H1 (cell line): ENCODE results near the gene MPV17L2. TPM values are rescaled to one million over a fixed set of nuclear protein-coding genes. Genes with fewer than 3 reads are reported as not detected.

ENCODE experiments used
- CTCF ChIA-PET: fragments of 300-600 bp; sonication (Branson Sonifier 250); formaldehyde crosslinking; loops from one replicate; lab custom pipeline; 2021; ENCODE audit not compliant: partially characterized antibody; lab: Charles Lee
- POLR2A ChIA-PET: fragments of 300-600 bp; sonication (Branson Sonifier 250); formaldehyde crosslinking; loops from one replicate; lab custom pipeline; 2021; ENCODE audit warnings: inconsistent platforms; ENCODE audit not compliant: partially characterized antibody; lab: Charles Lee
- DNase-seq, 2 experiments: peaks; one replicate each; pipeline versions ENCODE4 v3.0.0 to v3.0.0-alpha.2; 2010 to 2022; ENCODE audit warnings: low spot score in 2 of 2, low read depth in 1 of 2, mixed read lengths in 1 of 2
- FAIRE-seq: peaks from 2 replicates; lab custom pipeline; 2011; peaks lifted over from hg19 to GRCh38; lab: Jason Lieb, UNC
- H2AFZ ChIP-seq: 2 replicates; pipeline ENCODE4 v1.8.1; 2012; ENCODE audit warnings: low read length, inconsistent platforms
- H2AK5ac ChIP-seq: 2 replicates; pipeline ENCODE4 v1.6.1; 2013; ENCODE audit warnings: low read depth, low read length
- H2BK120ac ChIP-seq: replicated peaks from 2 replicates; pipeline ENCODE3; 2013; ENCODE audit warnings: low read depth, low read length, inconsistent platforms
- H2BK12ac ChIP-seq: 2 replicates; pipeline ENCODE4 v1.6.1; 2013; ENCODE audit warnings: low read depth, low read length
- H2BK15ac ChIP-seq: 2 replicates; pipeline ENCODE4 v1.6.1; 2013; ENCODE audit warnings: low read length
- H2BK20ac ChIP-seq: 2 replicates; pipeline ENCODE4 v1.6.1; 2013; ENCODE audit warnings: low read length
- H2BK5ac ChIP-seq: 2 replicates; pipeline ENCODE4 v1.6.1; 2013; ENCODE audit warnings: low read depth, low read length
- H3K14ac ChIP-seq: 2 replicates; pipeline ENCODE4 v1.6.1; 2013; ENCODE audit warnings: inconsistent platforms; ENCODE audit not compliant: insufficient read length
- H3K18ac ChIP-seq: 2 replicates; pipeline ENCODE4 v1.6.1; 2013; ENCODE audit warnings: low read length; ENCODE audit errors: extremely low read depth
- H3K23ac ChIP-seq: 2 replicates; pipeline ENCODE4 v1.6.1; 2013; ENCODE audit warnings: inconsistent platforms; ENCODE audit not compliant: insufficient read length
- H3K23me2 ChIP-seq: 2 replicates; pipeline ENCODE4 v1.6.1; 2013; ENCODE audit warnings: low read depth, low read length
- H3K27ac ChIP-seq: 2 replicates; pipeline ENCODE4 v1.6.1; 2011; ENCODE audit warnings: low read depth, low read length, inconsistent platforms
- H3K27me3 ChIP-seq, 4 experiments: replicated peaks in 1 of 4; 1 replicate in 1 of 4; 2 replicates in 3 of 4; pipeline versions ENCODE4 v1.6.1 to v1.8.1; 2011 to 2013; ENCODE audit warnings: low read length in 3 of 4, mild to moderate bottlenecking in 3 of 4, inconsistent platforms in 2 of 4, mixed read lengths in 2 of 4, moderate library complexity in 1 of 4; ENCODE audit not compliant: control insufficient read depth in 3 of 4, insufficient read depth in 3 of 4; ENCODE audit errors: extremely low read depth in 1 of 4
- H3K36me3 ChIP-seq, 4 experiments: 2 replicates each; pipeline versions ENCODE4 v1.6.1 to v1.8.1; 2011 to 2013; ENCODE audit warnings: mild to moderate bottlenecking in 4 of 4, low read length in 3 of 4, moderate library complexity in 2 of 4, control low read depth in 1 of 4, inconsistent platforms in 1 of 4; ENCODE audit not compliant: insufficient read depth in 4 of 4, control insufficient read depth in 2 of 4
- H3K4ac ChIP-seq: replicated peaks from 2 replicates; pipeline ENCODE3; 2013; ENCODE audit warnings: low read length, low read depth, mixed read lengths, inconsistent platforms; ENCODE audit not compliant: insufficient read length
- H3K4me1 ChIP-seq, 4 experiments: replicated peaks in 1 of 4; 1 replicate in 1 of 4; 2 replicates in 3 of 4; pipeline versions ENCODE4 v1.6.1 to v1.8.1; 2011 to 2013; ENCODE audit warnings: low read length in 3 of 4, inconsistent platforms in 2 of 4, mixed read lengths in 1 of 4; ENCODE audit not compliant: insufficient read depth in 4 of 4, control insufficient read depth in 3 of 4
- H3K4me2 ChIP-seq, 2 experiments: 2 replicates each; pipeline versions ENCODE4 v1.6.1 to v1.8.1; 2011 to 2013; ENCODE audit warnings: low read depth in 2 of 2, low read length in 2 of 2, control low read depth in 1 of 2, inconsistent platforms in 1 of 2, mild to moderate bottlenecking in 1 of 2; ENCODE audit not compliant: insufficient read depth in 1 of 2
- H3K4me3 ChIP-seq, 4 experiments: fragments of 200-600, 300-600 bp in 1 of 4; sonication (generic), shearing (Covaris generic), sonication (Bioruptor Twin) in 1 of 4; 2 replicates each; pipeline versions ENCODE4 v1.5.1 to v1.8.1; 2011 to 2016; ENCODE audit warnings: low read length in 4 of 4, low read depth in 3 of 4, control low read depth in 2 of 4, inconsistent platforms in 2 of 4, mild to moderate bottlenecking in 2 of 4, mixed read lengths in 1 of 4, moderate library complexity in 1 of 4; ENCODE audit not compliant: insufficient read depth in 2 of 4; ENCODE audit errors: extremely low read depth in 1 of 4
- H3K56ac ChIP-seq: replicated peaks from 2 replicates; pipeline ENCODE3; 2013; ENCODE audit warnings: low read depth, mild to moderate bottlenecking, mixed read lengths, low read length, inconsistent platforms; ENCODE audit not compliant: insufficient read length
- H3K79me1 ChIP-seq: 2 replicates; pipeline ENCODE4 v1.6.1; 2013; ENCODE audit warnings: low read depth, low read length, control low read depth
- H3K79me2 ChIP-seq, 2 experiments: 2 replicates each; pipeline versions ENCODE4 v1.6.1 to v1.8.1; 2012 to 2013; ENCODE audit warnings: low read length in 2 of 2, mild to moderate bottlenecking in 2 of 2, inconsistent platforms in 1 of 2; ENCODE audit not compliant: insufficient read depth in 2 of 2, control insufficient read depth in 1 of 2
- H3K9ac ChIP-seq, 4 experiments: replicated peaks in 1 of 4; 1 replicate in 1 of 4; 2 replicates in 3 of 4; pipeline versions ENCODE4 v1.6.1 to v1.8.1; 2011 to 2013; ENCODE audit warnings: low read depth in 3 of 4, low read length in 3 of 4, control low read depth in 2 of 4, mild to moderate bottlenecking in 2 of 4, moderate library complexity in 2 of 4, inconsistent platforms in 1 of 4; ENCODE audit errors: extremely low read depth in 1 of 4
- H3K9me3 ChIP-seq, 2 experiments: 2 replicates each; pipeline versions ENCODE4 v1.6.1 to v1.8.1; 2012 to 2013; ENCODE audit warnings: mild to moderate bottlenecking in 2 of 2, moderate library complexity in 2 of 2, control low read depth in 1 of 2, inconsistent platforms in 1 of 2, low read depth in 1 of 2, low read length in 1 of 2, mixed read lengths in 1 of 2; ENCODE audit not compliant: insufficient read depth in 2 of 2
- H4K20me1 ChIP-seq, 2 experiments: replicated peaks in 1 of 2; 2 replicates each; pipeline versions ENCODE3 to v1.8.1; 2011 to 2013; ENCODE audit warnings: inconsistent platforms in 2 of 2, low read length in 2 of 2, mild to moderate bottlenecking in 1 of 2; ENCODE audit not compliant: insufficient read depth in 2 of 2, control insufficient read depth in 1 of 2
- H4K5ac ChIP-seq: 2 replicates; pipeline ENCODE4 v1.6.1; 2013; ENCODE audit warnings: low read length, low read depth, mixed read lengths, inconsistent platforms; ENCODE audit not compliant: insufficient read length
- H4K8ac ChIP-seq: 2 replicates; pipeline ENCODE4 v1.8.0; 2013; ENCODE audit warnings: mild to moderate bottlenecking, moderate library complexity, low read length, inconsistent platforms; ENCODE audit not compliant: insufficient read depth; ENCODE audit errors: extremely low read depth
- H4K91ac ChIP-seq: replicated peaks from 2 replicates; pipeline ENCODE3; 2013; ENCODE audit warnings: low read length, mixed read lengths, inconsistent platforms; ENCODE audit not compliant: insufficient read length
- CEBPB ChIP-seq: IDR thresholded peaks from 2 replicates; pipeline ENCODE4 v1.6.1; 2012; ENCODE audit warnings: low read depth, low read length
- EGR1 ChIP-seq: IDR thresholded peaks from 2 replicates; pipeline ENCODE4 v1.6.1; 2011; ENCODE audit warnings: low read depth, low read length, borderline replicate concordance
- HDAC6 ChIP-seq: IDR thresholded peaks from one replicate; pipeline ENCODE4 v1.7.1; 2012; ENCODE audit warnings: low read depth, mild to moderate bottlenecking, inconsistent platforms, low read length, moderate library complexity
- JUN ChIP-seq: IDR thresholded peaks from 2 replicates; pipeline ENCODE4 v1.6.1; 2011; ENCODE audit warnings: low read depth, mild to moderate bottlenecking, improper control_type of control experiment, low read length
- MAFK ChIP-seq: IDR thresholded peaks from 2 replicates; pipeline ENCODE4 v1.6.1; 2012; ENCODE audit warnings: low read depth, mild to moderate bottlenecking, improper control_type of control experiment, low read length
- MAX ChIP-seq: IDR thresholded peaks from 2 replicates; pipeline ENCODE4 v1.6.1; 2012; ENCODE audit warnings: inconsistent platforms
- PHF8 ChIP-seq: fragments of 200-600 bp; sonication (generic); conservative IDR thresholded peaks from 2 replicates; pipeline ENCODE4 v1.7.1; 2012; ENCODE audit warnings: low read depth, mild to moderate bottlenecking, inconsistent platforms, low read length, moderate library complexity
- POLR2A ChIP-seq, 2 experiments: IDR thresholded peaks; 1 replicate in 1 of 2; 2 replicates in 1 of 2; pipeline ENCODE4 v1.6.1; 2011; ENCODE audit warnings: low read depth in 2 of 2, low read length in 2 of 2, mild to moderate bottlenecking in 2 of 2; ENCODE audit errors: control extremely low read depth in 1 of 2
- SP1 ChIP-seq: IDR thresholded peaks from 2 replicates; pipeline ENCODE4 v1.6.1; 2011; ENCODE audit warnings: low read depth, low read length
- WGBS, 2 experiments: shearing (Covaris generic) in 1 of 2; methylation state at CpG; one replicate each; pipeline versions ENCODE4 v1.1.6 to v1.1.7; 2013 to 2015; ENCODE audit warnings: low lambda C conversion rate in 2 of 2, mixed read lengths in 2 of 2, inconsistent platforms in 1 of 2, low coverage in 1 of 2, missing lambda C conversion rate in 1 of 2; ENCODE audit not compliant: insufficient replicate concordance in 2 of 2, insufficient coverage in 1 of 2, insufficient read length in 1 of 2; ENCODE audit errors: extremely low coverage in 1 of 2, missing lambda C conversion rate in 1 of 2; 5-methylcytosine and 5-hydroxymethylcytosine counted together
- long read RNA-seq, 2 experiments: library from RNA in 1 of 2; library from capped mRNA in 1 of 2; stranded (forward); transcript quantifications; one replicate each; pipeline ENCODE4 v2.0.0, GENCODE V29; 2021; ENCODE audit warnings: inconsistent platforms in 1 of 2
- polyA minus RNA-seq, 3 experiments: library from RNA; depleted of rRNA, polyadenylated mRNA; stranded (reverse); fragments of >200 nt; gene quantifications; 1 replicate in 2 of 3; 2 replicates in 1 of 3; pipeline ENCODE4 v1.2.3, GENCODE V29; 2011
- polyA plus RNA-seq, 7 experiments: library from polyadenylated mRNA; depleted of rRNA in 3 of 7; stranded (reverse) in 5 of 7; unstranded in 2 of 7; fragments of >200 nt in 5 of 7; fragments of 200-250 nt in 2 of 7; gene quantifications; 1 replicate in 5 of 7; 2 replicates in 1 of 7; 4 replicates in 1 of 7; pipeline versions ENCODE4 v1.2.1 to v1.2.3, GENCODE V29; 2011 to 2013; ENCODE audit warnings: missing spikeins in 2 of 7, mixed read lengths in 2 of 7
- total RNA-seq: library from RNA; stranded (reverse); fragmentation: NEBNext Ultra II Directional; extraction: Animal tissue kit (Norgen Biotek cat#: 25700); gene quantifications from 2 replicates; pipeline ENCODE4 v1.2.1, GENCODE V29; 2021

MPV17L2 gene
- 24.2 and 28.6 TPM in 2 replicates for total RNA-seq
- polyA plus RNA-seq (2011; rRNA removed) = 80.1 and 82.6 TPM in 2 replicates
- 52.7 TPM for polyA plus RNA-seq (2011; cell fraction: cytosol; rRNA removed)
- polyA plus RNA-seq (2011; cell fraction: nucleus; rRNA removed) = 45.3 TPM
- 29.4 to 37.4 TPM (median 36.6 TPM) in 4 replicates for polyA plus RNA-seq (2012, experiment 1 of 2)
- polyA plus RNA-seq (2012, experiment 2 of 2) = 48.3 TPM
- polyA plus RNA-seq (2013, experiment 1 of 2) = 41.2 TPM
- polyA plus RNA-seq (2013, experiment 2 of 2) = 42.3 TPM
- 31.0 and 44.7 TPM in 2 replicates for polyA minus RNA-seq (2011; rRNA and poly(A)+ RNA removed)
- 16.7 TPM for polyA minus RNA-seq (2011; cell fraction: cytosol; rRNA and poly(A)+ RNA removed)
- 12.7 TPM for polyA minus RNA-seq (2011; cell fraction: nucleus; rRNA and poly(A)+ RNA removed)
- long read RNA-seq, experiment 1, transcript MPV17L2-204 (5 exons, 1,408 nt) = major isoform, 28 of 44 reads
- long read RNA-seq, experiment 1, transcript MPV17L2-202 (4 exons, 1,941 nt) = minor isoform, 6 of 44 reads
- long read RNA-seq, experiment 1, partial matches to known transcripts = 10 of 44 reads
- long read RNA-seq, experiment 1, other reads (novel, unspliced or antisense) = 0 of 44 reads
- long read RNA-seq, experiment 2, partial matches to known transcripts = 1 of 1 reads
- long read RNA-seq, experiment 2, other reads (novel, unspliced or antisense) = 0 of 1 reads

DNA sequence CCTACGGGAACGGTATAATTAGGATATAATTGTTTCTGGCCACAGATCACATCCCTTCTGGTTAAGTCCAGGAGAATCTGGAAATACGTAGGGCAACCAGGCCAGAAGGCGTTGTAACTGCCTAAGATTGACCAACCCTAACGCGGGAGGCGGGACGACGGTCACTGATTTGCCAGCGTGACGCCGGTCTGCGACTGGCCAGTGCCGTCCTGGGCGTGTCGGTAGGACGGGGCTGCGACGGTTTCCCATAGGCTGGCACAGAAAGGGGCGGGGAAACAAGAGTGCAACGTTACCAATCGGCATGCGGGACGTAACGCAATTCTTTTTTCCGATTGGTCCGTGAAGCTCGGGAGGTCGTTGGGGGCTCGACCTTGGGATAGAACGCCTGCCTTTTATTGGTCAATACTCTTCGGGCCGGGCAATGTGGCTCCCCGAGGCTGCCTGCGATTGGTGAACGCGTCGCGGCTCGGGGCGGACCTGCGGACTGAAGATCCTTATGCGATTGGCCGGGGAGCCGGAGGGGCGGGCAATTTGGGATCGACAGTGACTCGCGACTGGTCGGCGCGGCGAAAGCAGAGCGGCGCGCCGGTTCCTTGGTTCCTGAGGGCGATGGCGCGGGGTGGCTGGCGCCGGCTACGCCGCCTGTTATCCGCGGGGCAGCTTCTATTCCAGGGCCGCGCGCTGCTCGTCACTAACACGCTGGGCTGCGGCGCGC is at the start of gene MPV17L2:
Gene MPV17L2 (plus strand): TSS at position 546 of the 715 bp plus-strand sequence. CDS start 64 bp downstream, at position 610.
- POLR2A ChIA-PET = interaction anchor here (0.7 to 5.8 kb wide), 10 partner anchors 11 to 199 kb away, joined by 3 to 38 read pairs (median 3); partner anchors contain the start of genes IFI30, JUND and RAB3A
- Histone ChIP-seq H2BK5ac (peak within 1 kb of the TSS; percentile 85; the same call in 1 of the 2 replicates), H2BK20ac (no peak within 1 kb of the TSS), H3K56ac (peak within 1 kb of the TSS; percentile 16), H2BK120ac (no peak within 1 kb of the TSS), H3K27me3 (no peaks in the 10 kb centered on the region), H4K91ac (no peak within 1 kb of the TSS), H4K8ac (peak within 1 kb of the TSS; percentile 72; the same call in 1 of the 2 replicates), H3K23me2 (peaks cover 10% of the 10 kb centered on the region), H3K4me2 (peak within 1 kb of the TSS; percentile 93 to 94), H2AFZ (no peak within 1 kb of the TSS), H3K79me2 (peaks cover 0 to 4% of the 10 kb centered on the region in 2 experiments; a peak in 1 of 4 replicates), H3K4me1 (peaks cover 5 to 12% (median 8%) of the 10 kb centered on the region in 4 experiments), H2AK5ac (no peak within 1 kb of the TSS), H3K18ac (peak within 1 kb of the TSS; percentile 71; the same call in 1 of the 2 replicates), H3K14ac (no peak within 1 kb of the TSS), H2BK15ac (no peak within 1 kb of the TSS), H2BK12ac (no peak within 1 kb of the TSS), H3K9me3 (no peaks in the 10 kb centered on the region), H4K20me1 (peaks cover 3 to 19% of the 10 kb centered on the region in 2 experiments), H4K5ac (peak within 1 kb of the TSS; percentile 7), H3K4me3 (peak within 1 kb of the TSS; percentile 82 to 96 (median 89)), H3K23ac (no peak within 1 kb of the TSS), H3K9ac (peak within 1 kb of the TSS; percentile 58 to 79 (median 69)), H3K27ac (peak within 1 kb of the TSS; percentile 60), H3K79me1 (peaks cover 6% of the 10 kb centered on the region; the same call in 1 of the 2 replicates), H3K4ac (no peak within 1 kb of the TSS), H3K36me3 (peaks cover 3 to 21% (median 6%) of the 10 kb centered on the region in 4 experiments; a peak in 6 of 8 replicates)
- WGBS, 2 experiments = 1% methylated on average over 57 of the region's 74 CpGs; no CpG with 5 or more reads in 1 of the 2 experiments
- DNase-seq (peak; percentile 95 to 99), FAIRE-seq (peak; percentile 99)
- CTCF ChIA-PET = interaction anchor here (0.6 to 2.8 kb wide), 12 partner anchors 11 to 80 kb away, joined by 3 to 20 read pairs (median 4); a partner anchor contains a TSS
- TF ChIP-seq MAX = peak; percentile 35; the same call in 1 of the 2 replicates
- TF ChIP-seq PHF8 = peak; percentile 79; the same call in 1 of the 2 replicates
- TF ChIP-seq EGR1 = no peak
- 0 out of 2 replicates have a peak, but pooled peaks have one; percentile 46 for TF ChIP-seq CEBPB
- TF ChIP-seq SP1 = peak; percentile 100
- TF ChIP-seq MAFK = no peak
- TF ChIP-seq HDAC6 = no peak
- peak in 1 of 2 experiments; percentile 69; a peak in 2 of 3 replicates for TF ChIP-seq POLR2A (IDR thresholded peaks at IDR 0.05; ENCODE audit: control extremely low read depth in 1 of 2, low read depth in 2 of 2, low read length in 2 of 2)
- no peak for TF ChIP-seq JUN
